ENCODE results near the gene MUC20. TPM values are rescaled to one million over a fixed set of nuclear protein-coding genes. Genes with fewer than 3 reads are reported as not detected.

The MUC20 gene
- total and polyA plus RNA-seq, 2 experiments from 2014 or later = 0.29 TPM; not detected in 1

DNA sequence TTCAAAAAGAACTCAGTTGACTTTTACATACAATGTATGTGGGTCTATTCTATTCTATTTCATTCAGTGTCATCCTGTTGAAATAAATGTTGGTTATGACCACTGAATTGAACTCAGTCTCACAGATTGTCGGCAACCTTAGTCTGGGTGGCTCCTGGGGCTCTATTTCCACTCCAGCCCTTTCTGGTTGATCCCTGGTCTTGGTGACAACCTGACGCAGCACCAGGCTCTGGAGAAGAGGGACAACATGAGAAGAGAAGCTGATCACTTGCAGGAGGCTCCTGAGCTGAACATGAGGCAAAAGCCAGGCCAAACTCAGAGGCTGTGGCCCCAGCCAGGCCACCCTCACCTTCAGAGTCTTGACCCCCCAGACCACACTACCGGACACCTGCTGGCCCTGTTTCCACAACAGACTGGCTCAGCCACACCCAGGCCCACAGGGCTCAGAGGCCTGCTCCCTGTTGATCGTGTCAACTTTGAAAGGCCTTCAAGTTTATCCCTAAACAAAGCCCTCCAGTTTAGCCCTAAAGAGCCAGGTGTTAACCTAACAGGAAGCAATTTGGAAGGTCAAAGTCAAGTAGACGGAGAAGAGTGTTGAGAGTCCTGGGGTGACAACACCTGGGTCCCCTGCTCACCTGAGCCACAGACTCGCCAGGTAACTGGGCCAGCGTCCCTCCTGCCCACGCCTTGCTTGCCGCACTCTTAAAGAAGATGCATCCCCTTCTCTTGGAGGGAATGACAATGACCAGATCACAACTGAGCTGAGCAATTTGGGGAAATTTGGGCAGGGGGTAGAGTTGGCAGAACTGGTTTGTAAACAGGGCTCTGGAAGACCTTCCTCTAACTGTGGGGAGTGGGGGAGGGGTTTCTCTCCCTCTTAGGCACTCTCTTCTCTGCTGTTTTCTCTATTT lies 15.4 kb upstream of the MUC20 start:
- no peak overlapping the region for H3K4me3 Mint-ChIP-seq
- H3K9me2 ChIP-seq (ENCODE audit: insufficient read depth) = 0 out of 2 replicates have a peak, but pooled peaks cover 6% of the 10 kb centered on the region
- no peak for DNase-seq (ENCODE audit: low spot score)
- no peaks in the 10 kb centered on the region for H3K4me1 ChIP-seq (ENCODE audit: insufficient read depth)
- peaks cover 21% of the 10 kb centered on the region for H3K4me1 Mint-ChIP-seq
- no peaks in the 10 kb centered on the region for H3K27me3 ChIP-seq (ENCODE audit: insufficient read depth)
- H3K36me3 Mint-ChIP-seq (ENCODE audit: low read depth) = no peaks in the 10 kb centered on the region
- no peak overlapping the region for H3K27ac Mint-ChIP-seq
- no peaks in the 10 kb centered on the region for H3K36me3 ChIP-seq (ENCODE audit: insufficient read depth)
- H3K9me3 Mint-ChIP-seq = no peaks in the 10 kb centered on the region; the same call in 2 of the 3 replicates
- TF ChIP-seq ZNF462 (CRISPR knock-in tag; IDR thresholded peaks at IDR 0.05) (no peak), EZH2phosphoT487 (IDR thresholded peaks at IDR 0.05; ENCODE audit: unreplicated experiment) (no peak), ZNF114 (CRISPR knock-in tag; IDR thresholded peaks at IDR 0.05) (no peak), JUNB (IDR thresholded peaks at IDR 0.05; ENCODE audit: unreplicated experiment) (no peak), STAT1 (IDR thresholded peaks at IDR 0.05; ENCODE audit: unreplicated experiment) (no peak), ZNF331 (CRISPR knock-in tag; IDR thresholded peaks at IDR 0.05; ENCODE audit: low read depth) (no peak), CTCF (conservative IDR thresholded peaks at IDR 0.05; ENCODE audit: low read depth in 2 of 2) (no peak), REST (IDR thresholded peaks at IDR 0.05; ENCODE audit: unreplicated experiment) (no peak), NANOG (IDR thresholded peaks at IDR 0.05; ENCODE audit: borderline replicate concordance) (no peak), EZH2 (IDR thresholded peaks at IDR 0.05; ENCODE audit: low read depth, unreplicated experiment) (no peak), CREB1 (CRISPR knock-in tag; IDR thresholded peaks at IDR 0.05; ENCODE audit: low read depth) (no peak), POLR2AphosphoS5 (IDR thresholded peaks at IDR 0.05; ENCODE audit: low read depth) (no peak)
- TF ChIP-seq, protein P1, sequence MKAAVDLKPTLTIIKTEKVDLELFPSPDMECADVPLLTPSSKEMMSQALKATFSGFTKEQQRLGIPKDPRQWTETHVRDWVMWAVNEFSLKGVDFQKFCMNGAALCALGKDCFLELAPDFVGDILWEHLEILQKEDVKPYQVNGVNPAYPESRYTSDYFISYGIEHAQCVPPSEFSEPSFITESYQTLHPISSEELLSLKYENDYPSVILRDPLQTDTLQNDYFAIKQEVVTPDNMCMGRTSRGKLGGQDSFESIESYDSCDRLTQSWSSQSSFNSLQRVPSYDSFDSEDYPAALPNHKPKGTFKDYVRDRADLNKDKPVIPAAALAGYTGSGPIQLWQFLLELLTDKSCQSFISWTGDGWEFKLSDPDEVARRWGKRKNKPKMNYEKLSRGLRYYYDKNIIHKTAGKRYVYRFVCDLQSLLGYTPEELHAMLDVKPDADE (IDR thresholded peaks at IDR 0.05) = no peak
- no peaks in the 10 kb centered on the region for H3K79me2 ChIP-seq (replicated peaks; ENCODE audit: insufficient read depth)
- H3K4me3 ChIP-seq = no peak overlapping the region
- peaks cover 3% of the 10 kb centered on the region for H3K27me3 Mint-ChIP-seq (ENCODE audit: insufficient read depth, low read depth, poor library complexity)
- no peaks in the 10 kb centered on the region for H4K20me1 ChIP-seq (replicated peaks; ENCODE audit: insufficient read depth)
- peak; percentile 59 for ATAC-seq
- H3K27ac ChIP-seq (ENCODE audit: low read depth) = no peak overlapping the region
- H2AFZ ChIP-seq = no peak overlapping the region
- H3K4me2 ChIP-seq = no peak overlapping the region
- no peaks in the 10 kb centered on the region for H3F3A ChIP-seq (replicated peaks; ENCODE audit: low read depth)
